ENCODE results near the gene RAP1GAP. TPM values are rescaled to one million over a fixed set of nuclear protein-coding genes. Genes with fewer than 3 reads are reported as not detected.

Gene RAP1GAP
- total RNA-seq, 1 experiment from 2014 or later: 0.08 TPM

- Histone ChIP-seq H3K27me3 (replicated peaks) (no peaks in the 10 kb centered on the region), H3K27ac (peak overlapping the region; percentile 68), H3K36me3 (peaks cover 7% of the 10 kb centered on the region; the same call in 1 of the 2 replicates), H3K4me3 (no peak overlapping the region), H3K9me3 (replicated peaks) (no peaks in the 10 kb centered on the region), H3K4me1 (replicated peaks) (peaks cover 54% of the 10 kb centered on the region)
- DNase-seq (ENCODE audit: low read depth in 1 of 2, low spot score in 2 of 2): peak; percentile 89 to 94
Observed at GRCh38 chr1:21594935-21595897, 73.9 kb downstream of the RAP1GAP start.

- peak overlapping the region; percentile 68 for H3K27ac ChIP-seq
- H3K4me1 ChIP-seq (replicated peaks): peaks cover 61% of the 10 kb centered on the region
- peaks cover 7% of the 10 kb centered on the region; the same call in 1 of the 2 replicates for H3K36me3 ChIP-seq
- no peaks in the 10 kb centered on the region for H3K27me3 ChIP-seq (replicated peaks)
- DNase-seq (ENCODE audit: low read depth in 1 of 2, low spot score in 2 of 2): peak; percentile 91 to 97
- H3K9me3 ChIP-seq (replicated peaks): no peaks in the 10 kb centered on the region
- no peak overlapping the region for H3K4me3 ChIP-seq
Observed at GRCh38 chr1:21594501-21594900, 74.7 kb downstream of the RAP1GAP start.

- no peak overlapping the region for H3K27ac ChIP-seq
- DNase-seq (ENCODE audit: low read depth in 1 of 2, low spot score in 2 of 2): no peak
- H3K9me3 ChIP-seq (replicated peaks): no peaks in the 10 kb centered on the region
- peaks cover 7% of the 10 kb centered on the region; the same call in 1 of the 2 replicates for H3K36me3 ChIP-seq
- H3K4me1 ChIP-seq (replicated peaks): peaks cover 74% of the 10 kb centered on the region
- no peak overlapping the region for H3K4me3 ChIP-seq
- H3K27me3 ChIP-seq (replicated peaks): no peaks in the 10 kb centered on the region
Observed at GRCh38 chr1:21593231-21593630, 75.9 kb downstream of the RAP1GAP start.

- no peaks in the 10 kb centered on the region for H3K9me3 ChIP-seq (replicated peaks)
Observed at GRCh38 chr1:21592086-21592865, 76.9 kb downstream of the RAP1GAP start.

GRCh38 chr1:21590934-21591333, 78.2 kb downstream of the RAP1GAP start:
- Histone ChIP-seq H3K27me3 (replicated peaks) (no peaks in the 10 kb centered on the region), H3K4me1 (replicated peaks) (peaks cover 97% of the 10 kb centered on the region), H3K4me3 (no peak overlapping the region), H3K27ac (peak overlapping the region; percentile 94), H3K9me3 (replicated peaks) (no peaks in the 10 kb centered on the region), H3K36me3 (peaks cover 7% of the 10 kb centered on the region; the same call in 1 of the 2 replicates)
- no peak for DNase-seq (ENCODE audit: low read depth in 1 of 2, low spot score in 2 of 2)

More at GRCh38 chr1:21592086-21592865, 76.9 kb downstream of the RAP1GAP start:
- peaks cover 7% of the 10 kb centered on the region; the same call in 1 of the 2 replicates for H3K36me3 ChIP-seq
- H3K27ac ChIP-seq: no peak overlapping the region
- no peaks in the 10 kb centered on the region for H3K27me3 ChIP-seq (replicated peaks)
- no peak for DNase-seq (ENCODE audit: low read depth in 1 of 2, low spot score in 2 of 2)
- H3K4me1 ChIP-seq (replicated peaks): peaks cover 83% of the 10 kb centered on the region
- no peak overlapping the region for H3K4me3 ChIP-seq

GRCh38 chr1:21590126-21590880, 78.9 kb downstream of the RAP1GAP start:
- Histone ChIP-seq H3K27me3 (replicated peaks) (no peaks in the 10 kb centered on the region), H3K4me3 (no peak overlapping the region), H3K36me3 (peaks cover 7% of the 10 kb centered on the region; the same call in 1 of the 2 replicates), H3K4me1 (replicated peaks) (peaks cover 97% of the 10 kb centered on the region), H3K9me3 (replicated peaks) (no peaks in the 10 kb centered on the region), H3K27ac (peak overlapping the region; percentile 94)
- DNase-seq (ENCODE audit: low read depth in 1 of 2, low spot score in 2 of 2): peak; percentile 92

GRCh38 chr1:21589618-21590017, 79.5 kb downstream of the RAP1GAP start:
- Histone ChIP-seq H3K4me3 (no peak overlapping the region), H3K36me3 (peaks cover 7% of the 10 kb centered on the region; the same call in 1 of the 2 replicates), H3K9me3 (replicated peaks) (no peaks in the 10 kb centered on the region), H3K4me1 (replicated peaks) (peaks cover 97% of the 10 kb centered on the region), H3K27me3 (replicated peaks) (no peaks in the 10 kb centered on the region), H3K27ac (peak overlapping the region; percentile 94)
- no peak for DNase-seq (ENCODE audit: low read depth in 1 of 2, low spot score in 2 of 2)

GRCh38 chr1:21587602-21587953, 81.6 kb downstream of the RAP1GAP start:
- DNase-seq (ENCODE audit: low read depth in 1 of 2, low spot score in 2 of 2): no peak
- H3K4me1 ChIP-seq (replicated peaks): peaks cover 89% of the 10 kb centered on the region
- no peaks in the 10 kb centered on the region for H3K27me3 ChIP-seq (replicated peaks)
- H3K36me3 ChIP-seq: no peaks in the 10 kb centered on the region; the same call in 1 of the 2 replicates
- H3K4me3 ChIP-seq: no peak overlapping the region
- H3K27ac ChIP-seq: peak overlapping the region; percentile 98
- no peaks in the 10 kb centered on the region for H3K9me3 ChIP-seq (replicated peaks)

GRCh38 chr1:21586846-21587601, 82.1 kb downstream of the RAP1GAP start:
- peak; percentile 98 to 100 for DNase-seq (ENCODE audit: low read depth in 1 of 2, low spot score in 2 of 2)
- no peaks in the 10 kb centered on the region; the same call in 1 of the 2 replicates for H3K36me3 ChIP-seq
- H3K27ac ChIP-seq: peak overlapping the region; percentile 98
- no peaks in the 10 kb centered on the region for H3K27me3 ChIP-seq (replicated peaks)
- H3K9me3 ChIP-seq (replicated peaks): no peaks in the 10 kb centered on the region
- peak overlapping the region; percentile 10 for H3K4me3 ChIP-seq
- H3K4me1 ChIP-seq (replicated peaks): peaks cover 87% of the 10 kb centered on the region

GRCh38 chr1:21586222-21586621, 82.9 kb downstream of the RAP1GAP start:
- peaks cover 79% of the 10 kb centered on the region for H3K4me1 ChIP-seq (replicated peaks)
- no peaks in the 10 kb centered on the region for H3K27me3 ChIP-seq (replicated peaks)
- peak overlapping the region; percentile 98 for H3K27ac ChIP-seq
- peak; percentile 97 for DNase-seq (ENCODE audit: low read depth in 1 of 2, low spot score in 2 of 2)
- H3K36me3 ChIP-seq: no peaks in the 10 kb centered on the region; the same call in 1 of the 2 replicates
- H3K4me3 ChIP-seq: peak overlapping the region; percentile 10
- no peaks in the 10 kb centered on the region for H3K9me3 ChIP-seq (replicated peaks)

- Histone ChIP-seq H3K4me1 (replicated peaks) (peaks cover 72% of the 10 kb centered on the region), H3K27ac (peak overlapping the region; percentile 98), H3K4me3 (no peak overlapping the region), H3K9me3 (replicated peaks) (no peaks in the 10 kb centered on the region), H3K36me3 (no peaks in the 10 kb centered on the region), H3K27me3 (replicated peaks) (no peaks in the 10 kb centered on the region)
- peak; percentile 78 to 86 for DNase-seq (ENCODE audit: low read depth in 1 of 2, low spot score in 2 of 2)
Observed at GRCh38 chr1:21585037-21585436, 84.1 kb downstream of the RAP1GAP start.

- H3K9me3 ChIP-seq (replicated peaks): no peaks in the 10 kb centered on the region
- no peak overlapping the region for H3K4me3 ChIP-seq
- peaks cover 72% of the 10 kb centered on the region for H3K4me1 ChIP-seq (replicated peaks)
- H3K27me3 ChIP-seq (replicated peaks): no peaks in the 10 kb centered on the region
- no peak overlapping the region for H3K27ac ChIP-seq
- DNase-seq (ENCODE audit: low read depth in 1 of 2, low spot score in 2 of 2): no peak
- H3K36me3 ChIP-seq: no peaks in the 10 kb centered on the region
Observed at GRCh38 chr1:21584096-21584495, 85.1 kb downstream of the RAP1GAP start.
